Naive thymus-derived CD4-positive, alpha-beta T cell (primary cell): ENCODE data around the gene RAPGEF4. TPM values are rescaled to one million over a fixed set of nuclear protein-coding genes. Genes with fewer than 3 reads are reported as not detected.

Experiments used
- ATAC-seq: fragments of 150-1000 bp; cut with Tn5 transposase; 2 replicates; pipeline ENCODE4 v1.10.0; 2021; ENCODE audit warnings: mild to moderate bottlenecking, moderate library complexity
- CTCF ChIA-PET: fragments of 350-600 bp; sonication (Branson Sonifier 250); formaldehyde crosslinking; loops from one replicate; lab custom pipeline; 2021; ENCODE audit warnings: antibody characterized with exemption; lab: Charles Lee
- POLR2A ChIA-PET: fragments of 350-600 bp; sonication (Branson Sonifier 250); formaldehyde crosslinking; loops from one replicate; lab custom pipeline; 2021; ENCODE audit warnings: antibody characterized with exemption, inconsistent platforms; lab: Charles Lee
- DNase-seq, 9 donors: peaks; one replicate each; pipeline versions ENCODE4 v3.0.0 to v3.0.0-alpha.2; 2020 to 2022; ENCODE audit warnings: mixed read lengths in 1 of 9
- H3K27ac ChIP-seq: one replicate; pipeline ENCODE4 v1.7.0; 2013; ENCODE audit warnings: mild to moderate bottlenecking, low read depth, low read length, moderate library complexity
- H3K27me3 ChIP-seq, 2 donors: one replicate each; pipeline ENCODE4 v1.7.0; 2013; ENCODE audit warnings: low read length in 2 of 2, mild to moderate bottlenecking in 2 of 2, moderate library complexity in 2 of 2; ENCODE audit not compliant: control insufficient read depth in 2 of 2, insufficient read depth in 2 of 2
- H3K36me3 ChIP-seq, 3 experiments: 1 replicate in 2 of 3; 2 replicates in 1 of 3; pipeline ENCODE4 v1.7.0; 2013; ENCODE audit warnings: low read length in 3 of 3, mild to moderate bottlenecking in 3 of 3, moderate library complexity in 1 of 3; ENCODE audit not compliant: insufficient read depth in 3 of 3, control insufficient read depth in 2 of 3
- H3K4me1 ChIP-seq, 2 donors: one replicate each; pipeline ENCODE4 v1.7.0; 2013; ENCODE audit warnings: low read length in 2 of 2, mild to moderate bottlenecking in 2 of 2, moderate library complexity in 1 of 2; ENCODE audit not compliant: control insufficient read depth in 2 of 2, insufficient read depth in 2 of 2
- H3K4me3 ChIP-seq: 2 replicates; pipeline ENCODE4 v1.7.0; 2013; ENCODE audit warnings: mild to moderate bottlenecking, low read length
- H3K9me3 ChIP-seq, 3 experiments: 1 replicate in 2 of 3; 2 replicates in 1 of 3; pipeline ENCODE4 v1.7.0; 2013; ENCODE audit warnings: low read length in 3 of 3; ENCODE audit not compliant: control insufficient read depth in 2 of 3
- H3K27ac Mint-ChIP-seq, 9 donors: one replicate each; pipeline ENCODE4 v1.8.0; 2020 to 2022; ENCODE audit warnings: mixed read lengths in 9 of 9, mild to moderate bottlenecking in 8 of 9, moderate library complexity in 5 of 9, inconsistent platforms in 2 of 9
- H3K27me3 Mint-ChIP-seq, 5 donors: one replicate each; pipeline ENCODE4 v1.8.0; 2021 to 2022; ENCODE audit warnings: mixed read lengths in 5 of 5, mild to moderate bottlenecking in 1 of 5
- H3K36me3 Mint-ChIP-seq, 5 donors: one replicate each; pipeline ENCODE4 v1.8.0; 2020 to 2022; ENCODE audit warnings: mixed read lengths in 5 of 5, mild to moderate bottlenecking in 3 of 5, inconsistent platforms in 1 of 5
- H3K4me1 Mint-ChIP-seq, 7 donors: one replicate each; pipeline ENCODE4 v1.8.0; 2020 to 2022; ENCODE audit warnings: mixed read lengths in 7 of 7, mild to moderate bottlenecking in 3 of 7, inconsistent platforms in 1 of 7
- H3K4me3 Mint-ChIP-seq, 10 donors: one replicate each; pipeline ENCODE4 v1.8.0; 2020 to 2022; ENCODE audit warnings: mild to moderate bottlenecking in 10 of 10, mixed read lengths in 10 of 10, moderate library complexity in 6 of 10, inconsistent platforms in 2 of 10
- H3K9me3 Mint-ChIP-seq, 11 donors: one replicate each; pipeline ENCODE4 v1.8.0; 2020 to 2022; ENCODE audit warnings: mixed read lengths in 11 of 11, mild to moderate bottlenecking in 4 of 11, inconsistent platforms in 1 of 11, moderate library complexity in 1 of 11
- intact Hi-C, 2 donors: fragments of 100-400 bp; cut with micrococcal nuclease; formaldehyde crosslinking; loops; one replicate each; pipeline ENCODE4 v1.15.1; 2023
- polyA plus RNA-seq, 2 donors: library from polyadenylated mRNA; unstranded; fragments of 300-500 nt; fragmentation: Illumina TruSeq; gene quantifications; one replicate each; pipeline ENCODE4 v1.2.3, GENCODE V29; 2021
- total RNA-seq, 6 experiments: library from RNA in 5 of 6; stranded (reverse) in 5 of 6; gene quantifications; 1 replicate in 5 of 6; 2 replicates in 1 of 6; pipeline ENCODE4 v1.2.3 and lab custom pipeline; 2021 to 2026

The RAPGEF4 gene
- total and polyA plus RNA-seq, 7 experiments from 2014 or later: 0.39 to 2.5 (median 1.4) TPM; not detected in 2

GRCh38 chr2:172991031-172991430 lies 255.4 kb downstream of the RAPGEF4 start:
- Mint-ChIP-seq H3K27me3 (peaks cover 0 to 2% (median 0%) of the 10 kb centered on the region in 5 donors), H3K4me1 (peaks cover 0 to 4% (median 0%) of the 10 kb centered on the region in 7 donors), H3K9me3 (no peaks in the 10 kb centered on the region), H3K4me3 (no peak overlapping the region), H3K27ac (no peak overlapping the region), H3K36me3 (peaks cover 0 to 6% (median 0%) of the 10 kb centered on the region in 5 donors)
- intact Hi-C loops: no loop called here
- Histone ChIP-seq H3K36me3 (no peaks in the 10 kb centered on the region), H3K4me1 (no peaks in the 10 kb centered on the region), H3K27me3 (no peaks in the 10 kb centered on the region), H3K27ac (no peak overlapping the region), H3K4me3 (no peak overlapping the region), H3K9me3 (no peaks in the 10 kb centered on the region)
- ChIA-PET CTCF (no interaction called here), POLR2A (no interaction called here)
- no peak for ATAC-seq
- DNase-seq: no peak

GRCh38 chr2:172993139-172993538 lies 257.5 kb downstream of the RAPGEF4 start:
- H3K27ac Mint-ChIP-seq: no peak overlapping the region
- no peak for DNase-seq

DNA sequence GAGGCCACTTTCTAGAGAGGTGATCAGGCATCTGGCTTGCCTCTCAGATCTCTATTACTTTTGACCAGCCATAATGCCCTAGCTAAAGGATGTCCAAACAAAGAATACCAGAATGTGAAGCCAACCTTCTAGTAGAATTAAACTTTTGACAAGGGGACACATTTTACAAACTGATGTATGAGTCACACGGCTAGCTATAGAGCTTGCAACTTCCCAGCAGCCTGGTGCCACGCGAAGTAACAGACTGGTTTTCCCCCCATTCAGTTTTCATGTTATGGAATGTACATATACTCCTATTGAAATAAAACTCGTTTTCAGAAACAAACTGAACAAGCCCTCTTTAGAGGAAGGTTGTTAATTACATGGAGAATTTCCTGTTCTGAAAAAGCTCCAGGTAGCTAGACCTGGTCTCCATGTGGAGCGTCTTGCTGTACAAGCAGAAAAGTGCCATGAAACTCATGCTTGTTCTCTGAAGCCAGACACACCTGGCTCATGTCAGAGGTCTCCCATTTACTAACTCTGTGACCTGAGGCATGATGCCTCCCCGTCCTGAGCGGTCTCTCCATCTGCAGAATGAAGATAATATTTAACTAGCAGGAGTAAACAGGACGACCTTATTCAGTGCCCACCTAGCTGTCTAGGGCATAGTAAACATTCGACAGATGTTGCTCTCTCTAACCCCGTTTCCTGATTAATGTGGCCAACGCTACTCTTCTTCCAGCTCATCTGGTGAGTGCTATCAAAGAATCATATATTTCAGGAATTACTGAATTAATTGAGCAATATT lies 258.5 kb downstream of the RAPGEF4 start:
- Mint-ChIP-seq H3K36me3 (peaks cover 0 to 3% (median 0%) of the 10 kb centered on the region in 5 donors), H3K27me3 (peaks cover 0 to 6% (median 2%) of the 10 kb centered on the region in 5 donors), H3K27ac (no peak overlapping the region), H3K9me3 (peaks cover 0 to 5% (median 0%) of the 10 kb centered on the region in 11 donors), H3K4me1 (peaks cover 0 to 3% (median 0%) of the 10 kb centered on the region in 7 donors), H3K4me3 (no peak overlapping the region)
- intact Hi-C loops: no loop called here
- no peaks in the 10 kb centered on the region for H3K9me3 ChIP-seq
- H3K4me1 ChIP-seq: no peaks in the 10 kb centered on the region
- ATAC-seq: no peak
- no peak overlapping the region for H3K27ac ChIP-seq
- no peaks in the 10 kb centered on the region for H3K36me3 ChIP-seq
- H3K4me3 ChIP-seq: no peak overlapping the region
- CTCF ChIA-PET: interaction anchor here (0.7 kb wide), 1 partner anchor 9 kb away, joined by 4 read pairs; no protein-coding TSS in a partner anchor
- DNase-seq: no peak
- H3K27me3 ChIP-seq: no peaks in the 10 kb centered on the region
- POLR2A ChIA-PET: no interaction called here

More at GRCh38 chr2:172993139-172993538, 257.5 kb downstream of the RAPGEF4 start:
- Mint-ChIP-seq H3K36me3 (peaks cover 0 to 6% (median 0%) of the 10 kb centered on the region in 5 donors), H3K27me3 (peaks cover 0 to 3% (median 2%) of the 10 kb centered on the region in 5 donors), H3K4me3 (no peak overlapping the region), H3K4me1 (peaks cover 0 to 3% (median 0%) of the 10 kb centered on the region in 7 donors), H3K9me3 (peaks cover 0 to 4% (median 0%) of the 10 kb centered on the region in 11 donors)
- H3K27me3 ChIP-seq: no peaks in the 10 kb centered on the region
- CTCF ChIA-PET: no interaction called here
- POLR2A ChIA-PET: no interaction called here
- H3K4me1 ChIP-seq: no peaks in the 10 kb centered on the region
- intact Hi-C loops: no loop called here
- no peak overlapping the region for H3K4me3 ChIP-seq
- H3K9me3 ChIP-seq: no peaks in the 10 kb centered on the region
- no peak overlapping the region for H3K27ac ChIP-seq
- ATAC-seq: no peak
- no peaks in the 10 kb centered on the region for H3K36me3 ChIP-seq

GRCh38 chr2:172994864-172995263 lies 259.2 kb downstream of the RAPGEF4 start:
- DNase-seq (no peak), ATAC-seq (no peak)
- peaks cover 0 to 2% (median 0%) of the 10 kb centered on the region in 7 donors for H3K4me1 Mint-ChIP-seq
- Histone ChIP-seq H3K4me3 (no peak overlapping the region), H3K4me1 (no peaks in the 10 kb centered on the region), H3K27me3 (no peaks in the 10 kb centered on the region), H3K36me3 (no peaks in the 10 kb centered on the region), H3K27ac (no peak overlapping the region), H3K9me3 (no peaks in the 10 kb centered on the region)
- no peak overlapping the region for H3K27ac Mint-ChIP-seq
- CTCF ChIA-PET: no interaction called here
- no peak overlapping the region for H3K4me3 Mint-ChIP-seq
- intact Hi-C loops: no loop called here
- POLR2A ChIA-PET: no interaction called here
- H3K9me3 Mint-ChIP-seq: peaks cover 0 to 5% (median 0%) of the 10 kb centered on the region in 11 donors
- peaks cover 0 to 6% (median 2%) of the 10 kb centered on the region in 5 donors for H3K27me3 Mint-ChIP-seq
- H3K36me3 Mint-ChIP-seq: no peaks in the 10 kb centered on the region

- Histone ChIP-seq H3K4me1 (no peaks in the 10 kb centered on the region), H3K9me3 (no peaks in the 10 kb centered on the region), H3K27me3 (no peaks in the 10 kb centered on the region), H3K4me3 (no peak overlapping the region), H3K27ac (no peak overlapping the region), H3K36me3 (no peaks in the 10 kb centered on the region)
- peak; percentile 54 for ATAC-seq
- CTCF ChIA-PET: interaction anchor here (0.6 kb wide), 1 partner anchor 95 kb away, joined by 3 read pairs; no protein-coding TSS in a partner anchor
- Mint-ChIP-seq H3K9me3 (peaks cover 0 to 5% (median 0%) of the 10 kb centered on the region in 11 donors), H3K27ac (no peak overlapping the region), H3K4me1 (peaks cover 0 to 2% (median 0%) of the 10 kb centered on the region in 7 donors), H3K4me3 (no peak overlapping the region), H3K36me3 (no peaks in the 10 kb centered on the region), H3K27me3 (peaks cover 0 to 6% (median 4%) of the 10 kb centered on the region in 5 donors)
- POLR2A ChIA-PET: no interaction called here
- intact Hi-C loops: no loop called here
- no peak for DNase-seq
Measured at GRCh38 chr2:172995323-172996244, 259.9 kb downstream of the RAPGEF4 start.

GRCh38 chr2:172996387-172996961 lies 260.8 kb downstream of the RAPGEF4 start:
- Mint-ChIP-seq H3K4me3 (no peak overlapping the region), H3K36me3 (no peaks in the 10 kb centered on the region), H3K27ac (no peak overlapping the region), H3K4me1 (peaks cover 0 to 2% (median 0%) of the 10 kb centered on the region in 7 donors), H3K9me3 (peaks cover 0 to 5% (median 0%) of the 10 kb centered on the region in 11 donors), H3K27me3 (peaks cover 0 to 10% (median 6%) of the 10 kb centered on the region in 5 donors)
- H3K9me3 ChIP-seq: no peaks in the 10 kb centered on the region
- no peaks in the 10 kb centered on the region for H3K36me3 ChIP-seq
- ChIA-PET POLR2A (no interaction called here), CTCF (no interaction called here)
- DNase-seq: no peak
- H3K27ac ChIP-seq: no peak overlapping the region
- no peak overlapping the region for H3K4me3 ChIP-seq
- no peak for ATAC-seq
- intact Hi-C loops: no loop called here
- no peaks in the 10 kb centered on the region for H3K4me1 ChIP-seq
- H3K27me3 ChIP-seq: no peaks in the 10 kb centered on the region
